GM19099 (cell line): ENCODE results near the gene DROSHA.

ENCODE experiments used
- POLR2A ChIP-seq: IDR thresholded peaks from 3 replicates; pipeline ENCODE4 v1.6.1; 2011; ENCODE audit warnings: low read depth; ENCODE audit not compliant: insufficient read length; ENCODE audit errors: extremely low read depth

The DROSHA gene

GRCh38 chr5:31385774-31386537, 145.9 kb downstream of the DROSHA start:
- no peak for TF ChIP-seq POLR2A

GRCh38 chr5:31383734-31384133, 148.2 kb downstream of the DROSHA start:
- no peak for TF ChIP-seq POLR2A

- TF ChIP-seq POLR2A, result no peak
Observed at GRCh38 chr5:31382051-31382878, 149.6 kb downstream of the DROSHA start.

- no peak for TF ChIP-seq POLR2A
Observed at GRCh38 chr5:31381299-31381698, 150.6 kb downstream of the DROSHA start.

GRCh38 chr5:31380049-31380448, 151.8 kb downstream of the DROSHA start:
- no peak for TF ChIP-seq POLR2A

- no peak for TF ChIP-seq POLR2A
Observed at GRCh38 chr5:31378838-31379237, 153.1 kb downstream of the DROSHA start.

GRCh38 chr5:31378136-31378535, 153.8 kb downstream of the DROSHA start:
- no peak for TF ChIP-seq POLR2A

GRCh38 chr5:31377274-31377946, 154.5 kb downstream of the DROSHA start:
- TF ChIP-seq POLR2A, result no peak

- TF ChIP-seq POLR2A, result no peak
Observed at GRCh38 chr5:31375999-31376720, 155.7 kb downstream of the DROSHA start.

GRCh38 chr5:31372124-31372523, 159.8 kb downstream of the DROSHA start:
- no peak for TF ChIP-seq POLR2A

- no peak for TF ChIP-seq POLR2A
Observed at GRCh38 chr5:31366941-31367340, 165.0 kb downstream of the DROSHA start.

- TF ChIP-seq POLR2A, result no peak
Observed at GRCh38 chr5:31365776-31366175, 166.1 kb downstream of the DROSHA start.

- no peak for TF ChIP-seq POLR2A
Observed at GRCh38 chr5:31364881-31365636, 166.8 kb downstream of the DROSHA start.

- no peak for TF ChIP-seq POLR2A
Observed at GRCh38 chr5:31362931-31363568, 168.8 kb downstream of the DROSHA start.

GRCh38 chr5:31362529-31362900, 169.4 kb downstream of the DROSHA start:
- no peak for TF ChIP-seq POLR2A
